ENCODE results near the gene CNGB1. TPM values are rescaled to one million over a fixed set of nuclear protein-coding genes. Genes with fewer than 3 reads are reported as not detected.

The CNGB1 gene
- total RNA-seq, 1 experiment from 2014 or later: not detected

DNA sequence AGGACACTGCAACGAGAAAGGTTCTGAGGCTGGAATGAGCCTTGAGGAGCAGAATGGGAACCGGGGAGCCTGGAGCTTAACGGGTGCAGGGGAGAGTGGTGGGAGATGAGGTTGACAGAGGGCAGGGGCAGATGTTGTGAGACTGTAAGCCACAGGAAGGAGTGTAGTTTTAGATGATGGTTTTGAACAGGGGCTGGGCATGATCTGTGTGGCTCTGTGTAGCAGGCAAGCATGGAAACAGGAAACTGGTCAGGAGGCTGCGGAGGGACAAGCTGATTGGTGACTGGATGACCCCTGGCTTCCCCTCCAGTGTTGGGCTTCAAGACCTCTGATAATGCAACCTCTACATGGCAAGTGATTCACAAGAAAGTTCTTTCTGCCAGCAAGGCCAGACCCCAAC is 1.4 kb upstream of the CNGB1 start:
- DNase-seq (ENCODE audit: low spot score): no peak

- DNase-seq (ENCODE audit: low spot score): no peak
Measured at GRCh38 chr16:57971848-57972247, 920 bp upstream of the CNGB1 start.

GRCh38 chr16:57970319-57970718 is 609 bp downstream of the CNGB1 start:
- no peak for DNase-seq (ENCODE audit: low spot score)

DNA sequence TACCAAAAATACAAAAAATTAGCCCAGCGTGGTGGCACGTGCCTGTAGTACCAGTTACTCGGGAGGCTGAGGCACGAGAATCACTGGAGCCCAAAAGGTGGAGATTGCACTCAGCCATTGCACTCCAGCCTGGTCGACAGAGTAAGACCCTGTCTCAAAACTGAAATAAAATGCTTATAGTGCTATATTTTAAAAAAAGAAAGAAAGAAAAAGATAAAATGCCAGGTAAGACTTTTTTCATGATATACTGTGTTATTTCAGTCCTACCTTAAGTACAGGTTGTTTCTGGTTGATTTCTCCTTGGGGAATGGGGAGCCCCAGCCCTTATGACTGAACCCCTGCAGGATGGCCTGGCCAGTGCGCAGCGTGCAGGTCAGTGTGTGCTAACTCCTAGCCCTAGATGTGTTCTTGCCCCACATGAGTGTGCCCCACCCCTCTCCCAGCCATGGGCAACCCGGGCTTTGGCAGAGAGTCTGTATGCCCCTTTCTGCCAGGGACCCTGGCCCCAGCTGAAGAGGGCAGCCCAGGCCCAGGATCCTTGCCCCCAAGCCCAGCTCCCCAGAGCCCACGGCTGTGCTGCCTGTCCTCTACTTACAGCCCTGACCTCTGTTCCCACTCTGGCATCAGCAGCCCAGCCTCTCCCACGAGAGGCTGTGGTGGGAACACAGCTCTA is 1.3 kb downstream of the CNGB1 start:
- DNase-seq (ENCODE audit: low spot score): no peak

- DNase-seq (ENCODE audit: low spot score): no peak
Measured at GRCh38 chr16:57967916-57968315, 3.0 kb downstream of the CNGB1 start.

DNA sequence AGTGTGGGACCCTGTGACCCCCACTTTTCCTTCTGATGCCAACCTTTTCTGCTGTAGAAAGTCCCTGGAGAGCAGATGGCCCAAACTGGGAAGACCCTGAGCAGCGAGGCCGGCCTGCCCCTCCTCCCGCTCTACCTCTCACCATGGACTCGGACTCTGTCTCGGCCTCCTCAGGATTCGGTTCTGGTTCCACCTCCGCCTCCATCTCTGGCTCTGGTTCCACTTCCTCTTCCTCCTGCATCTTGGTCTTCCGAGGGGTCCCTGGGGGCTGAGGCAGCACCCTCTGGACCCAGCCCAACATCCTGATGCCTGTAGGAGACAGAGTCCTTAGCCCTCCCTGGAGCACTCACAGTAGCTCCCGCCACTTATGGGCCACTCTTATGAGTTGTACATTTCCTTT is 3.9 kb downstream of the CNGB1 start:
- no peak for DNase-seq (ENCODE audit: low spot score)

DNA sequence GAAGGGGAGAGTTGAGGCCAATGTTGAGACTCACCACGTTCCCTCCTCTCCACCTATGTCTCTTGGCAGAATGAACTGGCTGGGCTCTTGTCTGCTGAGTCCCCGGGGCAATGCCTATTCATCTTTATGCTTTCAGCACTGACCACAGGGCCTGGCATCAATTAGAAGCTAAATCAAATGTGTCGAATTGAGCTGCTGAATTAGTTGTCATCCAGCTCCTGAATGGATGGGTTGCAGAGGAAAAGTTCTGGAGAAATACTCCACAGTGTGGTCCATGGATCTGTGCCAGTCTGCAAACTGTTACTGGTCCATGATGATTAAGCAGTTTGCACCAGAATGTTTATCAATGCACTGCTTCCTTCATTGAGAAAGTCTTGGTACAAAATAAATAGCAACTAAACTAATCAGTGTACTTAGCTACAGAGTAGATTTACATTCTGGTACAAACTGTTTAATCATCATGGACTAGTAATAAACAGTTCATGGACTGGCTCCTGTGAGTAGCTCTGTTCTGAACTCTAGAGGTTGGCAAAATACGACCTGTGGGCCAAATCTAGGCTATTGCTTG is 4.6 kb downstream of the CNGB1 start:
- no peak for DNase-seq (ENCODE audit: low spot score)

DNA sequence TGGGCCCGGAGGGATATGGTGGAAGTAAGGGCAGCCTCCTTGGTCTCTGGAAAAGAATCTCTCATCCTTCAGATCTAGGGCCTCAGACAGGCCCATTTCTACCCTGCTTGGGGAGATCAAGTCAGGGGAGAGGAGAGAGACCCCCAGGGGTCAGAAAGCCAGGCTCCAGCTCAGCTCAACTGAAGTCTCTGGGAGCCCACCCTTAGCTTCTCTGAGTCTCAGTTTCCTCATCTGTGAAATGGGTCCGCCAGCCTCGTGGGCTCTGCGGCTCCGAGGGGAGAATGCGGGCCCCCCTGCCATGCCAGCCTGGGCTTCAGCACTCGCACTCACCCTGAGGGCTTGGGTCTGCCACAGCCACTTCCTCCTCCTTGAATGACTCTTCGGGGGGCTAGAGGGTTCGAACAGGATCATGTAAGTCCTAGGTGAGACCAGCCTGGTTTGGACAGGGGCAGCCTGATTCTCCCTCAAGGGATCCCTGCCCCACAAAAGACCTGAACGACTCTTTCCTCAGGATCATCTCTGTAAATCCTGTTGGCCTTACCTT is 6.7 kb downstream of the CNGB1 start:
- no peak for DNase-seq (ENCODE audit: low spot score)

DNA sequence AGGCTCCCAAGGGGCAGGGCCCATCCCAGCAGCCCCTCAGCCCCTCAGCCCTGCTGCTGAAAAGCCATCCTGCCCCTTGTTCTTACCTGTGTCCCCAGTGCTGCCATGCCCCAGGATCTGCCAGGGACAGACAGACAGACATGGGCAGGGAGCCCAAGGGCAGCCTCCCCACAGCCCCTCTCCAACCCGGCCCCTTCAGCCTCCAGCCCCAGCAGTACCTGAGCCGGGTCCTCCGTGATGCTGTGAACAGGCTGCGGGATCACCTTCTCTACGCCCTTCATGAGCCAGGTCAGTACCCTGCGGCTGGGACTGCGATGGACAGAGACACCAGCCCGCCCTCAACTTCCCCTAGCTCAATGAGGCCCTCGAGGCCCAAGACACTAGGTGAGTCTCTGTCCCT is 8.2 kb downstream of the CNGB1 start:
- no peak for DNase-seq (ENCODE audit: low spot score)

- no peak for DNase-seq (ENCODE audit: low spot score)
Measured at GRCh38 chr16:57962046-57962445, 8.9 kb downstream of the CNGB1 start.

DNA sequence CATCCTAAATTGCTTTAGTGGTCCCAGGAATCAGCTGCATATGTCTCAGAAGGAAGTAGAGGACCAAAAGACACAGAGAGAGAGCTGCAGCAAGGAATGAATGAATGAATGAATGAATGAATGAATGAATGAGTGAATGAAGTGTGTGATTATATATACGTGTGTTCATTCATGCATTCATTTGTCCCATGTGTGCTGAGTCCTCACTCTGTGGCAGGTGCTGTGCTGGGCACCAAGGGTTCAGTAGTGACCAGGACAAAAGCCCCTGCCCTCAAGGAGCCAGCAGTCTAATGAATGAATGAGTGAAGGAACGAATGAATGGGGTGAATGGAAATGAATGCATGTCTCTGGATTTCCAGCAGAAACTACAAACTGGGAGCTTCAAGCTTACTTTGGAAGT is 9.4 kb downstream of the CNGB1 start:
- no peak for DNase-seq (ENCODE audit: low spot score)

GRCh38 chr16:57960826-57961472 is 10.0 kb downstream of the CNGB1 start:
- no peak for DNase-seq (ENCODE audit: low spot score)

- DNase-seq (ENCODE audit: low spot score): no peak
Measured at GRCh38 chr16:57960310-57960709, 10.6 kb downstream of the CNGB1 start.

DNA sequence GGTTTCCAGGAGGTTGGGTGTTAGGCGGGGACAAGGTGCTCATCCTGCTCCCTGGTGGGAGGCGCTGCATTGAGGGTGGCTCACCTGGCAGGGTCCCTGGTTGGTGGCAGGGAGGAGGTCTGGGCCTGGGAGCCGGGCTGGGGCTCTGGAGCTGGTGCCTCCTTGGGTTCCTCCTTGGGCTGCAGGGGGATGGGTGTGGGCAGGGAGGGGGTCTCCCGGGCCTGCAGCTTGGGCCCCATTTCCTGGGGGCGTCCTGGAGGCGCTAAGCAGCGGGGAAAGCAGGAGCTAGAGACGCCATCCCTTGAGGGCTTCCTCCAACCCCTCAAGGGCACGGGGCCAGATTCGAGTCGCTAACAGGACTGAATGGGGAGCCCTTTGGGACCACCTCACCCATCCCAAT is 11.1 kb downstream of the CNGB1 start:
- DNase-seq (ENCODE audit: low spot score): no peak

DNA sequence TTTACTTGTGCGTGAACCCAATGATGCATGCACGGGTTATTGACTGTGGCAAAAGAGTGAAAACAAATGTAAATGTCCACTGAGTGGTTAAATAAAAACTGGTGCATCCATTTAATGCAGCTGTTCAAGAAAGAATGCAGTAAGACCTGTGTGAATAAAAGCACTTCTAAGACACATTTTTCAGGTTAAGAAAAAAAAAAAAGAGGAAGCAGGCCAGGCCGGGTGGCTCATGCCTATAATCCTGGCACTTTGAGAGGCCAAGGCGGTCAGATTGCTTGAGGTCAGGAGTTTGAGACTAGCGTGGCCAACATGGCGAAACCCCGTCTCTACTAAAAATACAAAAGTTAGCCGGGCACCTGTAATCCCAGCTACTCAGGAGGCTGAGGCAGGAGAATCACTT is 11.8 kb downstream of the CNGB1 start:
- DNase-seq (ENCODE audit: low spot score): no peak

GRCh38 chr16:57958544-57958943 is 12.4 kb downstream of the CNGB1 start:
- DNase-seq (ENCODE audit: low spot score): no peak

DNA sequence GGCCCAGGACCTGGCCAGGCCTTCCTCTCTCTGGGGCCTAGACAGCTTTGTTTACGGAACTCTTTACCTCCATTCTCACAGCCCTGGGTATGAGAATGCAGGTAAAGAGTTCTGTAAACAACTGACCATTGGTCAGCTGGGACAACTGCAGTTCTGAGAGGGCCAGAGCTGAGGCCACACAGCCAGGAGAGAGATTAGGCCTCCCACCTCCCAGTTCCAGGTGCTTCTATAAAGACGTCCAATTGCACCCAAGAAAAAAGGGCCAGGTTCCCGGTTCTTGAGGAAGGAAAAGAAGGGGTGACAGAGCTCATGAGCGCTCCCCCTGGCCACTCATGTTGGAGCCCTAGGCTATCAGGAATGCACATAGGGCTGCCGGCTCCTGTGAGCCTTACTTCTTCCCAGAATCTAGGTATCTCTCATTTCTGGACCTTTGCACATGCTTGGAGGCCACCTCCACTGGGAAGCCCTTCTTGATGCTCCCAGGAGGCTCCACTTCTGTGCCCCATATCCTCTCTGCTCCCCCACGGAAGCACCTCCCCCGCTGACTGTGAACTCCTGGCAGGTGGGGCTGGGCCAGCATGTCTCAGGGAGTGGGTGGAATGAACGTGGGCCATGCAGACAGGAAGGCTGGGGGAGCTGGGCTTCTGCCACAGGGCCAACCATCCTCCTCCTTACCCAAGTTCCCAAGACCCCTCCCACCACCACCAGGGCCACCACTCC is 13.1 kb downstream of the CNGB1 start:
- no peak for DNase-seq (ENCODE audit: low spot score)

GRCh38 chr16:57956924-57957672 is 13.8 kb downstream of the CNGB1 start:
- no peak for DNase-seq (ENCODE audit: low spot score)

DNA sequence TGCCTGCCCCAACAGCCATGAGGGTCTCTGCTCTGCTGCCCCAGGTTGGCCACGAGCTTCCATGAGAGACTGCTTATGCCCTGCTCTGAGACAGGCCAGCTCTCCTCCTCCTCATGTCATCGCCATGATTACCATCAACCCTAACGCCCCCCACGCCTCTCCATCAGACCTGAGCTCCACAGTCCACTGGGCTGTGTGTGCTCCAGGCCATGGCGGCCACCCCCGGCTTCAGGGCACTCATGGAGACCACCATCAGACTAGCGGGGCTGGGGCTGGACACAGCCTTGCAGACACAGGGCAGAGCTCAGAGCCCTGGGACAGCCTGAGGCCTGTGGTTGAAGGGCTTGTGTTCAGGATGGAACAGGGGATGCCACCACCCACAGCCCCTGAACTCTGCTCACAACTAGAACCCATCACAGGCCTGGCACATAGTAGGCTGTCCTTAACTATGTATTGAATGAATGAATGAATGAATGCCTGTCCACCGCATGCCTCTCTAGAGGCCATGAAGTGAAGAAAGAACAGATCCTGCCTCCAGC is 14.6 kb downstream of the CNGB1 start:
- no peak for DNase-seq (ENCODE audit: low spot score)

GRCh38 chr16:57955572-57956188 is 15.2 kb downstream of the CNGB1 start:
- peak; percentile 32 for DNase-seq (ENCODE audit: low spot score)

GRCh38 chr16:57953857-57954256 is 17.1 kb downstream of the CNGB1 start:
- DNase-seq (ENCODE audit: low spot score): no peak
